GM18502 (cell line): ENCODE data around the gene CEMIP2.
"Not testable (repeated sequence)": the region's sequence is repeated elsewhere in the genome, so short reads cannot be mapped to it uniquely, and the experiment has no call there.

ENCODE experiments used
- ATAC-seq: cut with Tn5 transposase; IDR thresholded peaks from one replicate; pipeline ENCODE4 v1.9.1; 2021; ENCODE audit warnings: mild to moderate bottlenecking; ENCODE audit not compliant: unreplicated experiment, poor library complexity

The CEMIP2 gene

DNA sequence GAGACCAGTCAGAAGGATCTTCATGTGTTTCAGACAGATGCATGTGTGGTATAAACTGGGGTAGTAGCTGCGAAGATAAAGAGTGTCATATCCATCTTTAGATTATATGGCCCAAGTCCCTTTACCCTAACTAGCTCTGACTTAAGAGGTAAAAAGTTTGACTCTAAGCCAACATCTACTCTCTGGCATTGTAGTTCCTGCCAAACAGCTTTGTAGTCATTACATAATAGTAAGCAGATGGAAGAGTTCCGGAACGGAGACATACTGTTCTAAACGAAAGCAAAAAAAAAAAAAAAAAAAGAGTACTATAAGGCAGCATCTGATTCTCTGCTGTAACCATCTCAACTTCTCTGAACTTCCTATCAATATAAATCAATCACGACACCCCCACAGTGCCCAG, 48.8 kb downstream of the CEMIP2 start:
- no peak for ATAC-seq

DNA sequence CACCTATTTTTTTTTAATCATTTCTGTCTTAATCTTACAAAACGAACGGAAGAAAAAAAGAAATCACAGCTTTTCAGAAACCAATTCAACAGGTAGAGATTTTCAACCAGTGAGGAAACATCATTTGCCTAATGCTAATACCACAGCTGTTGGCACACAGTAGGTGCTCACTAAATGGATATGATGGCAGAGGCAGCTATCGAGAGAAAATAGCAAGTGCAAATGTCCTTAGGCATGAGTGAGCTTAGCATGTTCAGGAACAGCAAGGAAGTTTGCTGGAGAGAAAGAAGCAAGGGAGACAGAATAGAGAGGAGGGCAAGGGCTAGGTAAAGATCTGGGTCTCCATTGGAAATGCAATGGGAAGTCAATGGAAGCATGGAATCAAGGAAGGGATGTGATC, 49.2 kb downstream of the CEMIP2 start:
- no peak for ATAC-seq

DNA sequence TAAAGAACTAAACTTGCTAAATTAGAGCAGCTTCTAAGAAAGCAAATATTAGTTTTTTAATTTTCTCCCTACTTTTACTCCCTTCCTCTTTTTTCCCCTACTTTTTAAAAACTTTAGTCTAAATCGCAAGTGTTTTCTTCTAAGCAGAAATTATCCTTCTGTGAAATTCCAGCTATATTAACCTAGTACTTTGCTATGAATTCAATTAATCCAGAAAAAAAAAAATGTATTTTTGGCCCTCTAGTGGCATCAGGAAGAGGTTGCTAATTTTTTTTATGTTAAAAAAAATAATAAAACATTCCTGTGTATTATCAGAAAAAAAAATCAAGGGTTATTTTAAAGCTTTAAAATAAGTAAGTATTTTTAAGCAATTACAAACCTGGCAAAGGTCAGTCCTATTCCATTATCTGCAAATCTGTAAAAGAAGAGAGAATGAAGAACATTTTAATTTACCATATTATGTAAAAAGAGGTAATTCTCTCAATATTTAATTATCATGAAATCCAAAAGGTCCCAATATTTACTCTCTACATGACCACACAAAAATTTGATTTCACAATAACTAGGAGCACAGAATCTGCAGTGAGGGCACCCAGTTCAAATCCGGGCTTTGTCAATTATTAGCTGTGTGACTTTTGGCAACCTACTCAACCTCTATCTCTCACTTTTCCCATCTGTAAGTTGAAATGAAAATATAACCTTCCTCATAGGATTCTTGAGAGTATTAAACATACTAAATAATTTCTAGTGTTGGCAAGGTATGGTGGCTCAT, 52.0 kb downstream of the CEMIP2 start:
- ATAC-seq: no peak

DNA sequence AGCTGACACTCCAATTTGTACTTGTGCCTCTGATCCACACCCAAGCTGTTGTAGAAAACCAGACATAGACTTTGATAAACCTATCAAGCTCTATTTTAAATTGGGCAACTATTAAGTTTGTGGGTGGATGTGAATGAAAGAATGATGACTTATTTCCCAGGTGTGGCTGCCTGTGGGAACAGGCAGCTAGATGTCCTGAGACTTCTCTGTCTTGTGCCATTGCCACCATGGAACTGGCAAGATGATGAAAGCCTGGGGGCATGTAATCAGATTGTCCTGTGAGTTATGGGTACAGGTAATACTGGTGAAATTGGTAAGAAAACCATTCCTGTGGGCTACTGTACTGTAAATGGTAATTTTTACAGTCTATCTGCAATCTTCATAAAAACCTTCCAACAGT, 57.5 kb downstream of the CEMIP2 start:
- ATAC-seq: no peak

DNA sequence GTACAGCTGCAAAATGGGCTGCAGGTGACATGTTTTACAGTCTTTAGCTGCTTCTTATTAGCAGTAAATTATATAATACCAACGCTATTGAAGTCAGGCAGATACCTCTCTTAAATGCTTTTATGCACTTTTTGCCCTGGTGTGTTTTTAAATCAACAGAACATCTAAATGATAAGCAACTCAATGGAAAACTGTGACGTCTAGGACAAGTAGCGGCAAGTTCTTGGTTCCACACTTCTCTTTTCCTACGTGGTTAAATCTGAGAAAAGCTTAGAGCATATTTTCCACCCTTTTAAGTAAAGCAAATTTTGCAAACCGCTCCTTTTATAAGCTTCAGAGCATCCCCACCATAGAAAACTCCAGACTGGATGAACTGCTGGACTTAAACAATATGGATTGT, 58.1 kb downstream of the CEMIP2 start:
- no peak for ATAC-seq

DNA sequence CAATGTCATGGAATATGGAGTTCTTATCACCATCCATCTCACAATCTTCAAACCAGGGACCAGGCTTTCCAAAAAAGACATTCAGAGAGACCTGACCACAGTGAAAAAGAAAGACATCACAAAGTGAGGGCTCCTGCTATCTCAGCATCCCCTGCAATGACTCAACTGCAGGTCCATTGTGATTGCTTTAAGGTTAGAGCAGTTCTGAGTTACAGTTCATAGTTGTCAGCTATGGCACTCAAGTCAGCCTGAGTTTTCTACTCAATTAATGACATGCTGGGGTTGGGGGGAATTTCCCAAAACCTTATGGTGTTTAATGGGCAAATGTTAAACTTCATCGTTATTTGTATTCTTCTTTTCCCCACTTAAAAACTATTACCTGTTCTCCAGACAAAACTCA, 58.9 kb downstream of the CEMIP2 start:
- ATAC-seq: no peak

DNA sequence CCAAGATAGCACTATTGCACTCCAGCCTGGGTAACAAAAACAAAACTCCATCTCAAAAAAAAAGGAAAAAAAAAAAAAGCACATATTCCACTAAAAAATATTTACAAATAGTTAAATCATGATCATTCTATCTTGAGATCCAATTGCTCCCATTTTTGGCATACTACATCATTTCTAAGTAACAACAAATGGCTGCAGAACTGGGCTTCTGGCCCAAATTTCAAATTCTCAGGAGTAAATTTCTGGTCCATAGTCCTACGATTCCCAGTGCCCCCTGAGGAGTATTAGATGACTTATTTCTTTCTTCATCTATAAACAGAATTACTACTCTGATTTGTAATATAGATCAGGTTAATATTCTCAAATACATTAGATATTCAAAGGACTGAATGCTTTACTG, 62.1 kb downstream of the CEMIP2 start:
- no peak for ATAC-seq

DNA sequence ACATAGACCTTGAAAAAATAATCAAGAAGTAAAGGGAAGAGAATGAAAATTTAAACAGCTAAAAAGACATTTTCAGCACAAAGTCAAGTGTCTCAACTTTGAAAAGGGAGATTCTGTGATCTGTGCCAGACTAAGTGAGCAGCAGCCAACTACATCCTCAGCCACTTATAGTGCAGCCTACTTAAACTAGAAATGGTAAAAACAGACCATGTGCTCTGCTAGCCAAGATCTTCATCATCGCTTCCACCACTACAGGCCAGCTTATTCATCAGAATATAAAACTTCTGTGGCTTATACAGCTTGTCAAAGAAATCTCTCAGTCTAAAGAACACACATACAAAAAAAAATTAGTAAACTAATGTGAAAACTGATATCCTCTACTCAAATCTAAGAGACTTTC, 63.5 kb downstream of the CEMIP2 start:
- no peak for ATAC-seq

DNA sequence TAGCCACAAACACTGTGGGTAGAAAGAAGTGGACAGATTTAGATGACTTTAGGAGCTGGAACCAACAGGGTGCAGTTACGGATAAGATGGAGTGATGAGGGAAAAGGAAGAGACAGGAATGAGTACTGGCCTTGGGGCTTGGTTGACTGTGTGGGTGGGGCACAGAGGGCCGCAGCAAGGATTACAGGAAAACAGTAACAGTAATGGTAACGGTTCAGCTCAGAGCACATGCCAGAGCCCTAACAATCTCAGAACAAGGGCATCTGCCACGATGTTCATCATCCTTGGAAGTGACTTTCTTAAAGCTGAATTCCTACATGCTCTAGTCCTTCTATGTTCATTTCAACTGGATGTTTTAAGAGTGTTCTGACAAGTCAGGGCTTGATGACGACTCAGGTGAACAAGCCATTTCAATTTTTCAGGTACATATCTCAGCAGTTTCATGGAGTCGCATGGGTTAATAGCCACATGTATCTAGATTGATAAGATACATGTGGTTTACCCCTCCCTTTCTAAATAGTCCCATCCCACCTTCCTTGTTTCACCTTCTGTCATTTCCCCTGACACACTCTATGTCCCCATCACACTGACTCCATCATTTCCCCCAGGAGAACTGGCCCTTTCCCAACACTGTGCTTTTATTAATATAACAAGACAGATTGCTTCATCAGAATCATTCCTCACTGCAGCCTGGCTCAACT, 65.0 kb downstream of the CEMIP2 start:
- no peak for ATAC-seq

DNA sequence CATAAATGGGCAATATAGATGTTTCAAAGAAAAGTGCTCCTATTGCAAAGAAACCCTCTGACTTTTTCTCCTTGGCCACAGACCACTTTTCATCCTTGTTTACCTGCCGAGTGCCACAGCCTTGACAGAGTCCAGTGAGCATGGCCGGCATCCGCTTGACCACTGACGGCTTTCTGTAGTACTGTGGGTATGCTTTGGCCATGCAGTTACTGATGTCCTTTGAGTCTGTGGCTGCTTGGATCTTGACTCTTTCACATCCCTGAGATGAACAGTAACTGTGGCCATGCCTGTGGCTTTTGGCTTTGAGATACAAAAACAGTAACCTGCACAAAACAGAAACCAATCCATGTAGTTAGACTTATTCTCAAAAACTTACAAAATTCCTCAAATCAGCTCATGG, 70.4 kb downstream of the CEMIP2 start:
- ATAC-seq: no peak

DNA sequence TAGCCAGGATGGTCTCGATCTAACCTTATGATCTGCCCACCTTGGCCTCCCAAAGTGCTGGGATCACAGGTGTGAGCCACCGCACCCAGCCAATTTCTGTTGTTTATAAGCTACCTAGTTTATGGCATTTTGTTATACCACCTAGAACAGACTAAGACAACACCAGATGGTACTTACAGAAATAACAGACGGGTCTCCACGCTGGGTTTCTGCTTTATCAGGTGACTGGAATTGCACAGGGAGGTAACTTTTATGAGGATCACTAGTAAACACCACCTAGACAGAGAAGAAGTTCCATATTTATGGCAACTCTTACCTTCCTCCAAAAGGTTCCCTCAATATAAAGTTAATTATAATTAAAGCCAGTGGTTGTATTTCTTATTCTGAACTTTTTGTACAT, 74.0 kb downstream of the CEMIP2 start:
- no peak for ATAC-seq

DNA sequence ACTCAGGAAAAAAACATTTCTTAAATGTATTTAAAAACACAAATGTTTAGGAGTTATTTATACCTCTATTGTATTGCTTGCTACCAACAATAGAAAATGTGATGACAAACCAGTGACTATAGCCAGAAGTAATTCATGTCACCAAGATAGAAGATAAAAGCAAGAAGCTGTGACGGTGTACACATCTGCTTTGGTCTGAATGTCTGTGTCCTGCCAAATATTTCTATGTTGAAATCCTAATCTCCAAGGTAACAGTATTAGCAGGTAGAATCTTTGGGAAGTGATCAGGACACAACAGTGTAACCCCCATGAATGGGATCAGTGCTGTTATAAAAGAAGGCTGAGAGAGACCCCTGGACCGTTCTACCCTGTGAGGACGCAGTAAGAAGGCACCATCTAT, 74.7 kb downstream of the CEMIP2 start:
- no peak for ATAC-seq

DNA sequence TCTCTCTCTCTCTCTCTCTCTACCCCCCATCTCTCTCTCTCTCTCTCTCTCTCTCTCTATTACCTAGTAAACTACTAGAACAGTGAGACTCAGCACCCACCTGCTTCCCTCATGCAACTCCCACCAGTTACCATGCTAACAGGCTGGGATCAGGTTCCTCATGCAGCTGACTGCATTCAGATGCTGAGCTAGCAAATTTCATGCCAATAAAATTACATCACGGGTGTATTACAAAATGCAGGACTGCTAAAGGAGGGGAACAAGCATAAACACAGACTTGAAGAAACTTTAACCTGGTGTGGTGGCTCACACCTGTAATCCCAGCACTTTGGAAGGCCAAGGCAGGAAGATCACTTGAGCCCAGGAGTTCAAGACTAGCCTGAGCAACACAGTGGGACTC, 76.0 kb downstream of the CEMIP2 start:
- ATAC-seq: no peak

DNA sequence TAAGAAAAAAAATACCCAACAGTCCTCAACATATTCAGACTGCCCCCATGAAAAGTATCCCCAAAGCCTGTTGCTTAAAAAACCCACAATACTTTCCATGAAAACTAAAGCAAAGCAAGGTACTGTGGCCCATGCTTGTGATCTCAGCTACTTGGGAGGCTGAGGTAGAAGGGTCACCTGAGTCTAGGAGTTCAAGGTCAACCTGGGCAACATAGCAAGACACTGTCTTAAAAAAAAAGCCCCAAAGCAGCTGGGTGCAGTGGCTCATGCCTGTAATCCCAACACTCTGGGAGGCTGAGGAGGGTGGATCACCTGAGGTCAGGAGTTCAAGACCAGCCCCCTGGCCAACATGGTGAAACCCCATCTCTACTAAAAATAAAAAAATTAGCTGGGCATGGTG, 76.7 kb downstream of the CEMIP2 start:
- ATAC-seq: not testable (repeated sequence)

DNA sequence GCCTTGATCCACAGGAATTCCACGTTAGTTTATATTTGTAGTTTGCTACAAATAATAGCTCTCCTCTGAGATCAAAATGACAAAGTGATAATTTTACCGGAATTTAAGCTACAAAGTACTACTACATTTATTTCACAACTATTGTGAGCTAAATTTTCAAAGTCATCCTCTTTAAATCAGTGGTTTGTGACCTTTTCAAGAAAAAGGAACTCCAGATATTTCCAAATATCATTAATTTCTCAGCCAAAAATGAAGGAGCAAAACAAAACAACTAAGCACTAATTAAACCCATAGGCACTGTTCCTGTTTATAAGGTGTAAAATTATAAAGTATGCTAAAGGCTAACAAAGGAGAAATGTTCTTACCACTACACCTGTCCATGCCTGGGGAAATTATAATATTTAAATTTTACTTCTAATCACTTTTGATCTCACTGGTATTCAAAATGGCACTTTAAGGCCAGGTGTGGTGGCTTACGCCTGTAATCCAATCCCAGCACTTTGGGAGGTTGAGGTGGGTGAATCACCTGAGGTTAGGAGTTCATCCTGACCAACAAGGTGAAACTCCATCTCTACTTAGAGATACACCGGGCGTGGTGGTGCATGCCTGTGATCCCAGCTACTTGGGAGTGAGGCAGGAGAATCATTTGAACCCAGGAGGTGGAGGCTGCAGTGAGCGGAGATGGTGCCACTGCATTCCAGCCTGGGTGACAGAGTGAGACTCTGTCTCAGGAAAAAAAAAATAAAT, 77.5 kb downstream of the CEMIP2 start:
- ATAC-seq: no peak

DNA sequence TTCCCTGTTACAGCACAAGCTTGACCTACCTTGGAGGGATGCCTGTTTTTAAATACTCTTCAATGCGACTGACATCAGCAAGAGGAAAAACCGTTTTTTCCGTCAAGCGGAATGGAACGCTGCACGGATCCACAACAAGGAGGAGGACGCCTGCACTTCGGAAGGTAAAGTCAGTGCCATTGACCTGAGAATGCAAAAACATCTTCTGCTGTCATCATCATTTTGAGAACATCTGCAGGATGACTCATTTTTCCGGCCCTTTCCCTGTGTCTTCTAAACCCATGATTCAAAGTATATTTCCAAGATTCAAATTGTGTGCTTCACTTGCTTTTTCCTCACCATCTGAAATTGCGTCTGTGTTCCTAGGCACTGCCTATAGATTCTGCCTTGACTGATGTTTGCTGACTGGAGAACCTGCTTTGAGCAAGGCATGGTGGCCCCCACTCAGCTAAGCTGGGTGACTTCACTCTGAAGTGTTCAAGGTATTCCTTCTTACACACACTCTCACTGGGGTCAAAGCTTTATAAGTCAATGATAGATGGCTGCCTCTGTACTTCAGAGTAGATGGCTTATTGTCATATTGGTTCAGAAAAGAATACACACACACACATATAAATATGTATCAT, 78.1 kb downstream of the CEMIP2 start:
- no peak for ATAC-seq

DNA sequence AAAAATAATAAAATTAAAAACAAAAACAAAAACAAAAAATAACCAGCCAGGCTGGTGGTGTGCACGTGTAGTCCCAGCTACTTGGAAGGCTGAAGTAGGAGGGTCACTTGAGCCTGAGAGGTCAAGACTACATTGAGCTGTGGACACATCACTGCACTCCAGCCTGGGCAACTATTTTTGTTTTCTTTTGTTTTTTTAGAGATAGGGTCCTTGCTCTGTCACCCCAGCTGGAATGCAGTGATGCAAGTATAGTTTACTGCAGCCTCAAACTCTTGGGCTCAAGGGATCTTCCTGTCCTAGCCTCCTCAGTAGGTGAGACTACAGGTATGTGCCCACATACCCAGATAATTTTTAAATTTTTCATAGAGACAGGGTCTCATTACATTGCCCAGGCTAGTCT, 80.6 kb downstream of the CEMIP2 start:
- no peak for ATAC-seq

DNA sequence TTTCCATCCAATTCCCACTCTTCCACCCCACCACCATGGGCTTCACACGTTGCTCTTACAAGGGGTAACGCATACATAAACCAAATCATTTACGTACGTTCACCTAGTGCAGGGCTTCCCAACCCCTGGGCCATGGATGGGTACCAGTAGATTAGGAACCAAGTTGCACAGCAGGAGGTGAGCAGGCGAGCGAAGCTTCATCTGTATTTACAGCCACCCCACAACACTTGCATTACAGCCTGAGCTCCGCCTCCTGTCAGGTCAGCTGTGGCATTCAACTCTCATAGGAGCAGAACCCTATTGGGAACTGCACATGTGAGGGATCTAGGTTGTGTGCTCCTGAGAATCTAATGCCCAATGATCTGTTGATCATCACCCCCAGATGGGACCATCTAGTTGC, 82.3 kb downstream of the CEMIP2 start:
- ATAC-seq: no peak

DNA sequence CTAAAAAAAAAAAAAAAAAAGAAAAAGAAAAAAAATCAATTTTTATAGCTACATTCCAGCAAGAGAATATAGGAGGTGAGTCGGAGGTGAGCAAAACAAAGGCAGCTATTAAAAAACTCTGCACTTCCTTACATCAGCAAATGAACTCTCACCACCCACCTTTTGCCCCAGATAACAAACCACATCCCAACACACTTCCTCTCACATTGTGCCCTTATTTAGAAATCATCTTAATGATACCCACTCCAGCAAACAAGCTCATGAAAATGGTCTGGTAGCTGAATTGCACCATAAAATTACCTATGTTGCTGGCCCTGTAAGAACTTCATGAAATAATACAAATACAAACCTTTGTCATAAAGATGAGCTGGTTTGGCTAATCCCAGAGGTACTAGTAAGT, 82.9 kb downstream of the CEMIP2 start:
- no peak for ATAC-seq

DNA sequence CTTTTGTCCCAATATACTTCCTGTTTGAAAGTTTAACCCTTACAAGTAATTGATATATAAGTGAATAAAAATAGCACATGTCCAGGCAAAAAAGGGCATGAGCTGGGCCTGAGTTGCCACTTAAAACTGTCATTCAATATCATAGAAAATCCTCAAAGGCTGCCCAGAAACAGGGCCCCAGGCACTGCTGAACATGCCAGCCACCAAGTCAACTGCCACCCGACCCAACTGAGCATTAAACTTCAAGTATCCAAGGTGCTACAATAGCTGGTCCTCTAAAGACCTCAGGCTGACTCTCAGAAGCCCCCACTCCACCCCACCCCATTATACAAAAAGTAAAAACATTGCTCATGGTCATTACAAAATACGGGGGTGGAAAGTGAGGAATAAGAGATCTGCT, 83.7 kb downstream of the CEMIP2 start:
- ATAC-seq: no peak
